ENCODE data around the gene PPM1L.

DNA sequence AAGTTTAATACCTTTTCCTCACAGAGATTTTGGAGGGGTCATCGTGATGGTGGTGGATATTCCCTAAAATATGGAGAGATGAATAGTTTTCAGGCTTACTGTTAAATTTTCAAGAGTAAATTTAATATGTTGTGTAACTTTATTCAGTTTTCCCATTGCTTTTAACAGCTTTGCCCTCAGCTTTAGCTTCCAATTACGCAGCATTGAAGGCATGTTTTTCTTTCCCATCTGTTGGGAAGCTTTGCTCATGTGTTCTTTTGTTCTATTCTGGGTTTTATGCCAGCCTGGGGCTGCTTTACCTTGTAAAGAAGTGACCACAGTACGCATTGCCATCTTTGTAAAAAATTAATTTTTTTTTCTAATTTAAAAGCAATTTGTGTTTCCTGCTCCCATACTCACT lies 197.7 kb downstream of the PPM1L start:
- TF ChIP-seq, protein P1, sequence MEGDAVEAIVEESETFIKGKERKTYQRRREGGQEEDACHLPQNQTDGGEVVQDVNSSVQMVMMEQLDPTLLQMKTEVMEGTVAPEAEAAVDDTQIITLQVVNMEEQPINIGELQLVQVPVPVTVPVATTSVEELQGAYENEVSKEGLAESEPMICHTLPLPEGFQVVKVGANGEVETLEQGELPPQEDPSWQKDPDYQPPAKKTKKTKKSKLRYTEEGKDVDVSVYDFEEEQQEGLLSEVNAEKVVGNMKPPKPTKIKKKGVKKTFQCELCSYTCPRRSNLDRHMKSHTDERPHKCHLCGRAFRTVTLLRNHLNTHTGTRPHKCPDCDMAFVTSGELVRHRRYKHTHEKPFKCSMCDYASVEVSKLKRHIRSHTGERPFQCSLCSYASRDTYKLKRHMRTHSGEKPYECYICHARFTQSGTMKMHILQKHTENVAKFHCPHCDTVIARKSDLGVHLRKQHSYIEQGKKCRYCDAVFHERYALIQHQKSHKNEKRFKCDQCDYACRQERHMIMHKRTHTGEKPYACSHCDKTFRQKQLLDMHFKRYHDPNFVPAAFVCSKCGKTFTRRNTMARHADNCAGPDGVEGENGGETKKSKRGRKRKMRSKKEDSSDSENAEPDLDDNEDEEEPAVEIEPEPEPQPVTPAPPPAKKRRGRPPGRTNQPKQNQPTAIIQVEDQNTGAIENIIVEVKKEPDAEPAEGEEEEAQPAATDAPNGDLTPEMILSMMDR (IDR thresholded peaks at IDR 0.05), result no peak
- TF ChIP-seq POLR2A (IDR thresholded peaks at IDR 0.05), result no peak

Measured in vagina (tissue), 2 donors.